Tibial nerve (tissue), 4 donors: Measurements from ENCODE around the gene ASH1L.

Experiments used
- CTCF ChIP-seq, 5 experiments: fragments of 200-600 bp in 3 of 5; fragments of 450-650 bp in 2 of 5; sonication (generic) in 3 of 5; IDR thresholded peaks; one replicate each; pipeline ENCODE4 v1.5.1; 2016 to 2019; ENCODE audit warnings: antibody characterized with exemption in 5 of 5, mild to moderate bottlenecking in 3 of 5, moderate library complexity in 2 of 5
- EP300 ChIP-seq, 2 donors: sonication (generic); formaldehyde crosslinking; IDR thresholded peaks; one replicate each; pipeline ENCODE4 v1.6.1; 2017; ENCODE audit warnings: antibody characterized with exemption in 2 of 2, mild to moderate bottlenecking in 1 of 2

- TF ChIP-seq EP300 (IDR thresholded peaks at IDR 0.05) (no peak), CTCF (IDR thresholded peaks at IDR 0.05) (no peak)
These were observed 261.2 kb downstream of the ASH1L start, which contains the start of gene PKLR for GRCh38 chr1:155301342-155301841.
